ENCODE results near the gene MCC.

MCC gene

DNA sequence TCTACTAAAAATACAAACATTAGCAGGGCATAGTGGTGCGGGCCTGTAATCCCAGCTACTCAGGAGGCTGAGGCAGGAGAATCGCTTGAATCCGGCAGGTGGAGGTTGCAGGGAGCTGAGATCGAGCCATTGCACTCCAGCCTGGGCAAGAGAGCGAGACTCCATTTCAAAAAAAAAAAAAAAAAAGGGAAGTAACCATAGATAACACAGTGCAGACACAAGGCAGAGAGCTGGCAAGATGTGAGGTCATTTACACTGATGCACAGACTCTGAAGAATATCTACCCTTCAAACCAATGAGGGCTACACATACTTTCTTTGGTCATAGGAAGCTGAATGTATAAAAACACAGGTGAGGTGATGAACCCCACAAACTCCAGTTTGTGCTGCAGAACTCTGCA is 379.8 kb downstream of the MCC start:
- no peak for DNase-seq (ENCODE audit: low spot score)

DNA sequence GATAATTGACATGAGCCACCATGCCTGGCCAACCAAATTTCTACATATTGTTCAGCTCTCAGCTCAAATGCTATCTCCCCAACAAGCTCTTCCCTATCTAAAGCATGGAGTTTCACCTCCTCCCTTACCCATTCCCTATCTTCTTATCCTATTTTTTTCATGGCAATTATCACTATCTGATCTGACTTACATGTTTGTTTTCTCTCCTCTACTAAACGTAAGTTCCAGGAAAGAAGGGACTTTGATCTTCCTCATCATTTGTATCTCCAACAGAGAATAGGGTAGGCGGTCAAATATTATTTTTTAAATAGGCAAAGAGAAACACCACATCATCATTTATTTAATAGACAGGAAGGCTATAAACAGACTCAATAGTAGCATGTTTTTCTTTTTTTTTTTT is 381.4 kb downstream of the MCC start:
- DNase-seq (ENCODE audit: low spot score): no peak

DNA sequence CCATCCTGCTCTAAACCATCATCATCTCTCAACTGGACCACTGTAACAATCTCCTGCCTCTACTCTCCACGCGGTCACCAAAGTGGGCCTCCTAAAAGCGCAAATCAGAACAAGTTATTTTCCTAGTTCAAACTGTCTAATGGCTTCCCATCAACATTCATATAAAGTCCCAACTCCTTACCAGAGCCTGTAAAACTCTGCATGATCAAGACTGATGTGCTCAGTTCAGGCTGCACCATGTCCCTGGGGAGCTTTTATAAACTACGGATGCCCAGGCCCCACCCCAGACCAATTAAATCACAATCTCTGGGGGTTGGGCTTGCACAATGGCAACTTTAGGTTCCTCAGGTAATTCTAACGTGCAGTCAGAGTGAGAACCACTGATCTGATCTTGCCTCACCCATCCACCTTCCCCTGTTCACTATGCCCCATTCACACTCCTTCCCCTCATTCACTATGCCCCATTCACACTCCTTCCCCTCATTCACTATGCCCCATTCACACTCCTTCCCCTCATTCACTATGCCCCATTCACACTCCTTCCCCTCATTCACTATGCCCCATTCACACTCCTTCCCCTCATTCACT is 382.5 kb downstream of the MCC start:
- no peak for DNase-seq (ENCODE audit: low spot score)

DNA sequence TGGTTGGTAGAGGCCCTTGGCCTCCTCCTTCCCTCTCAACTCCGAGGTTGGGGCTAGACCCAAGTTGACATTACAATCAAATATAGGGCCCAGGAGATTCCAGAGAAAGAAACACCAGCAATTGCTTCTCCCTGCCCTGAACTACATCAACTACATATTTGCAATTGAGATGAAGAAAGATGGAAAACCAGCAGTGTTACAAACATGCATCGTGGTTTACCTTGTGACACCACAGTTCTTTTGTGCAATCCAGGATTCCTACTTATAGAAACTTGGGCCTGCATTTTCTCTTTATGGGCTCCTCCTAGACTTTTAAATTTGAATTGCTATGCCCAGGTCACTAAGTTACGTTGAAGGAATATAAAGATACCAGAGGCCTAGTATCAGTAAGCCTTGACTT is 384.9 kb downstream of the MCC start:
- DNase-seq (ENCODE audit: low spot score): no peak

DNA sequence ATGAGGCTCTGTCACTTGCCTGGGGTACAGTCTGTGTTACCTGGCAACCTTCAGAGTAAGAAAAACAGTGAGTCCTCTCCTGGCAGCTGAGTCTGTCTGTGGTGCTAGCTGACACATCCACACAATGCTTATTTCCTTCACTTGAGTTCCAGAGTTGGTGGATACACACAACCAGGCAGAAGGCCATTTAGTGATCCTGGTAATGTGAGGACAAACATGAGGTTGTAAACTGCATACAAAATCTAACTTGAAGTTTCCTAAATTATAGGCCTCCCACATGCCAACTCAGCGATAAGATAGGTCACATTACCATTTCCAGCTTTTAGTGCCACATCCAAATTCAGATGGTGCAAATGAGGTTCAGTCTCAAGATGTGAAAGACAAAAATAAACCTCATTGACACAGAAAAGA is 386.1 kb downstream of the MCC start:
- no peak for DNase-seq (ENCODE audit: low spot score)

DNA sequence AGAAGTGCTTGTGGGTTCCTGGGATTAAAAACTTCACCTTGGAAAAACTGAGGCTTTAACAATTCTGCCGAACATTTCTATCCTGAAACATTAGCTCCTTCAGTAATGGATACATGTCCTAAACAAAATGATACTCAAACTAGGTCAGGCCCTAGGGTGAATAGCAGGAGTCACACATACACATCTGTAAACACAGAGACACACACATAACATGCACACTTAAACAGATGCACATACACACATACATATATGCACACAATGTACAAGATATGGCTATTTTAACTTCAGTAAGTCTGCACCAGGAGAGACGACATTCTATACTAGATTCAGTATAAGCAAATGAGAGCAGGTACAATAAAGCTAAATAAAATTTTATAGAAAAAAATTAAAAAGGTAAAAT is 387.3 kb downstream of the MCC start:
- no peak for DNase-seq (ENCODE audit: low spot score)

DNA sequence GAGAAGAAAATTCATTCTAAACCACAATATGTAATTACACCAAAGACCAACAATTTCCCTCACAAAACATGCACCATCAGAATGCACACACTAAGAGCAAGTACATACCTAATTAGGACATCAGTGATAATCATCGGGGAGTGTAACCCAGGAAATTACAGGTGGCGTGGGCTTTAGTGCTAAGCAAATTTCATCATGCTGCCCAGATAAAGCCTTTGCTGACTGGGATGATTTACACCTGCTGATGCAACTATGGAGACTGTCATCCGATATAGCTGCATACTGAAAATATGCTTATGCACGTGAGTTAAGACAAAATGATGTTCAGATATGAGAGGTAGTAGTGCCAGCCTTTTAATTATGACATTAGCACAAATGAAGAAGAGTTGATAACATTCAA is 388.4 kb downstream of the MCC start:
- no peak for DNase-seq (ENCODE audit: low spot score)

DNA sequence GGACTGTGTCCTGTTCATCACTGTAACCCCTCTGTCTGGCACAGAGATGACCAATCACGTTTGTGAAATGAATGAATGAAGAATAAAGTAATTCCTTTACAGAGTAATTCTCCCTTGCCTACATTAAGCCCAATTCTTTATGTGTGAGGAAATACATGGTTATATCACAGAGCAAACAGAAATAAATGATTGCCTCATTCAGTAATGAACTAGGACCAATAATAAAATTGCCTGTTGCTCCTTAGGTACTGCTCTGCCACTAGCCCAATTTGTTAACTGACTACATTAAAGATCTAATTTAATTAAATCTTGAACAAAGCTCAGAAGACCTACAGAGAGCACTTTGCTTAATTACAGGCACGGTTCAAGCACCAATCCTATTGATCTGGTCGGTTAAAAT is 389.9 kb downstream of the MCC start:
- no peak for DNase-seq (ENCODE audit: low spot score)

DNA sequence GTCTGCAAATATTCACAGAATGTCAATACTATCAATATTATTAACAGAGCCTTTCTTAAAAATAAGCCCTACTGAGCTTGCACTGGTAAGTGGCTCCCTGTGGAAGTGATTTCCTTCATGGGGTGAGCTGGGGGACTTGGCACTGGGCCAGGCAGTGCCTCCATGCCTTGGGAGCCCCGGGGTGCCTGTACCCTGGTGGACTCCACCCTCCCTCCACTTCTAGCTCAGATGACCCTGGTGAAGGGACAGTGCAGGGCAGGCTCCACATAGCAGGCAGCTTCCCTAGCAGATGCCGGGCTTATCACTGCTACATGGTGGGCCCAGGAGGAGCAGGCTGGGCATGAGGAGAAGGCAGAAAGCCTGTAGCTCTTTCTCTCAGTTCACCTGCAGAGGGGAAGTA is 392.4 kb downstream of the MCC start:
- DNase-seq (ENCODE audit: low spot score): no peak

DNA sequence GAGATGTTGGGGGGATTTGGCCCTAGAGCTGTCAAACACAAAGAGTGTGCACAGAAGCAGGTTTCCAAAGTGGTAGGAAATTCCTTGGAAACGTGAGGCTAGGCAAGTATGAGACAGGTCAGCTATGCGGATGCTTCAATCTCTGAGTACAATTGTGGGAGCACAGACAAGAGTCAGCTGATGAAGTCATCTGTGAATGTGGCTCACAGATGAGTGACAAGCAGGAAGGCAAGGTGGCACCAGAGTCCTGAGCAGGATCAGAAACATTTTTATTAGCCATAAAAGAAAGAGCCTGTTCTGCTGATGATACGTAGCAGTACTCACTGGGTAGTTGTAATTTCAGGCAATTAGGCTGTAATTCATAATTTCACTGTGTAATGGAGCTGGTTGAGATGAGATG is 394.7 kb downstream of the MCC start:
- DNase-seq (ENCODE audit: low spot score): no peak

DNA sequence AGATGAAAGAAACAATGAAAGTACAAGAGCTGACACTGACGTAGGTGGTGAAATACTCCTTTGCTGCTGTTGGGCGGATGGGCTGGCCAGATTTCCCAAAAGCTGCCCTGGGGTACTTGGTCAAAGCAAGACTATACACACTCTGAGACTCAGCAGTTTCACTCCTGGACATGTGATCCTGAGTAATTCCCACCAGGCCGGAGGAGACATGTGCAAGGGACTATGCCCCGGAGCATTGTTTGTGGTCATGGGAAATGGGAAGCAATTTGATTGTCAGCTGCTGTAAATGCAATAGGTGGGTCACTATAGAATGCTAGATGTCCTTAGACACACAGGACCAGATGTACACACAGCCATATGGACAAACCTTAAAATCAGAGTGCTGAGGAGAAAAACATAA is 395.6 kb downstream of the MCC start:
- DNase-seq (ENCODE audit: low spot score): no peak

DNA sequence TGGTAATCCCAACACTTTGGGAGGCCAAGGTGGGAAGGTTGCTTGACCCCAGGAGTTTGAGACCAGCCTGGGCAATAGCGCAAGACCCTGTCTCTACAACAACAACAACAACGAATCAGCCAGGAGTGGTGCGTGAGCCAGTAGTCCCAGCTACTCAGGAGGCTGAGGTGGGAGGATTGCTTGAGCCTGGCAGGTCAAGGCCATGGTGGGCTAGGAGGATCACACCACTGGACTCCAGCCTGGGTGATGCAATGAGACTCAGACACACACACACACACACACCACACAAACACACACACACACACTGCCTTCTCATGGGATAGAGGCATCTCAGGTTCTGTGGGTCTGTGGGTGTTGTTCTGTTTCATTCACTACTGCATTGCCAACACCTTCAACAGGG is 396.6 kb downstream of the MCC start:
- DNase-seq (ENCODE audit: low spot score): no peak

DNA sequence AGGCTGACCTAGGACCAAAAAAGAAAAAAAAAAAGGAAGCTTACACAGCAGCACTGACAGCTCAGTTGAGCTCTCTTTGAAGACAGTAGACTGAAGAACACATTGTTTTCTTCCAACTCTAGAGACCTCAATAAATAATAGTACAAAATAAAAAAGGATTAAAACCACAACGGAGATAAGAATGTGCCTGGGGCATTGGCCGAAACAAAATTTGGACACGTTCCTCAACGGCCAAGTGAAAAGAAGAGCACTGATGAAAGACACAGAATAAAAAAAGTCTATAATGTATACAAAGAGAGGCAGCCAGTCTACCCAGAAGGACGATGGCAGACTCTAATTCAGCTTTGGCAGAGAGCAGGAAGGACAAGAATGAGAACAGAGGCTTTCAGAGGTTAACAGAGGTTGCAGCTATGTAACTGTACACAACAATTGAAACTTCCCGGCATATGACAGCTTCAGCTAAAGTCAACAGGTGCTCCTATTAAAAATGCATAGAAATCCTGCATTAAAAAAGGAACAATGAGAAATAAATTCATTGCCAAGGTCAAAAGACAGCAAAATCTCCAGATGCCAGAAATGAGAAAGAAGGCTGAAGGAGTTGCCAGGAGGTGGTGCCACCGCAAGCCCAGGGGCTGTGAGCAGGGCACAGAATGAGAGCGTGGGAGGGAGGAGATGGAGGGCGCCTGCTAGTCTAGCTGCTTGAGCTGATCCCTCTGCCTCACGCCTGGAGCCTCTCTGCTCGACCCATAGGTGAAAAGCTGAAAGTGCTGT is 397.7 kb downstream of the MCC start:
- DNase-seq (ENCODE audit: low spot score): no peak

DNA sequence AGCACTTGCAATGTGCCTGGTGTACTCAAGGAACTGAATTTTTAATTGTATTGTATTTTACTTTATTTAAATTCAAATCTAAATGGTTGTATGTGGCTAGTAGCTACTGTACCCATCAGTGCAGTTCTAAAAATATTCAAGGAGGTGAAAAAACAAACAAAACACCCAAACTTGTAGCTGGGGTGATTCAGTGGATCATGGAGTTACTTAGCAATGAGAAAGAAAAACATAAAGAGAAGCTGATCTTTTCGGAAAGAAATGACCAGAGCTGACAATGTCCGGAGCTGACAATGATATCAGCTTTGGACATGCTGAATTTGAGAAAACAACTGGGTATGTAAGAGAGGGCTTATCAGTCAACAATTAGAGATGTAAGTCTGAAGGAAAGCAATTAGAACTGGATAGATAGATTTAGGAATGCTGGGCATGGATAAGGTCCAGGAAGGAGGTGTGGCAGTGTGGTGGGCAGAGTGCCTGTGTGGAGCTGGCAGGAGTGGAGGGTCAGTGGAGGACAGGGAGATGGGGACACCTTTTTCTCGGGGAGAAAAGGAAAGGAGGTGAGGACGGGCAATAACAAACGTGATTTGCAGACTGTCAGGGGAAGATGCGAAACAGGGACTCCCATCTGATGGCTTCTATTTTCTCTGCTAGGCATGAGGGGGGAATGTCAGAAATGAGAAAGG is 398.5 kb downstream of the MCC start:
- no peak for DNase-seq (ENCODE audit: low spot score)

DNA sequence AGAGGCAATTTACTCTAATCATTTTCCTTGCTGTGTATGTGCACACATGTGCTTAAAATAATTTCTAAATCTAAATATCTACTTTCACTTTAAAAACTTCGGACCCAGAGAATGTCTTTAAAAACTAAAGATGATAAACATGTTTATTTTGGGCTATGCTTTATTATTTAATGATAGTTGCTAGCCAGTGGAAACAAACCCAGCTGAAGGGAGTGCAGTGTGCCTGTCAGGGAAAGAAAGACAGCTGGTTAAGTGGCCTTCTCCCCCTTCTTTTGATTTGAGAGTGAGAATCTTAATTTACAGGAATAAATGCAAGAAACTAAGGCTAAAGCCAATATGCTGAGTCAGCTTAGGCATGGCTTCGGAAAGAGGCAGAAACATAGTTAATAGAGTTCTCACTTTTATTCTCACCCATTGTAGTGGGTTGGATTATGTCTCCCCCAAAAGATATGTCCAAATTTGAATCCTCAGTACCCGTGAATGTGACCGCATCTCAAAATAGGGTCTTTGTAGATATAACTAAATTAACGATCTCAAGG is 400.2 kb downstream of the MCC start:
- no peak for DNase-seq (ENCODE audit: low spot score)

DNA sequence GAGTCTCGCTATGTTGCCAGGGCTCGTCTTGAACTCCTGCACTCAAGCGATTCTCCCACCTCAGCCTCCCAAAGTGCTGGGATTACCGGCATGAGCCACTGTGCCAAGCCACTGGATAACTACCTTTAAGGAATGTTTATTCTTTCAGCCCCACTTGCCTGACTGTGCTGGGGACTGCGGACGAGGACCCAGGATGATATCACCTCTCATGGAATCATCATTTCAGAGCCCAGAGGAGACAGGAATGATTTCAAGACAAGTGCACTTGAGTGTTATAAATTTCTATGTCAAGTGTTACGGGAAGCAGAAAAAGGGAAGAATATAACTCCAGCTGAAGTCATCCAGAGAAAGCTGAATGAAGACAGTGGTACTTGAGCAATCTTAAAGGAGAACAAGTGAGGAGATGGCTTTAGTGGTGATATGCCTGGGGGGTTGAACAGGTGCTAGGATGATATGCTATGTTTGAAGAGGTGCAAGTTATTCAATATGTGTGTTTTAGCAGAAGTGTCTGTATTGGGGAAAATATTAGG is 402.3 kb downstream of the MCC start:
- no peak for DNase-seq (ENCODE audit: low spot score)

DNA sequence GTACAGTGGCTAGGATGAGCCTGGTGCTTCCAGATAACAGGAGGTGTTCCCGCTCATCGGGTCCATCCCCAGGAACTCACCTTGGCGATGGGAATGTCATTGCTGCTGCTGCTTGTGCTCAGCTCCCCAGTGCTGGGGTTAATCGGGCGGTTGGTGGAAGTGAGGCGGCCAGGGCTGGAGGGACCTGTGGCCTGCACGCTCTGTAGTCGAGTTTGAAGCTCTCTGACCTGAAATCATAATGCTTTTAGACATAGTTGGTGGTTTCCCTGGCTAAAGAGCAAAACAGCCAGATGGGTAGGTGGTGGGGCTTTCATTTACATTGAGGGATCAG is 403.2 kb downstream of the MCC start:
- no peak for DNase-seq (ENCODE audit: low spot score)

DNA sequence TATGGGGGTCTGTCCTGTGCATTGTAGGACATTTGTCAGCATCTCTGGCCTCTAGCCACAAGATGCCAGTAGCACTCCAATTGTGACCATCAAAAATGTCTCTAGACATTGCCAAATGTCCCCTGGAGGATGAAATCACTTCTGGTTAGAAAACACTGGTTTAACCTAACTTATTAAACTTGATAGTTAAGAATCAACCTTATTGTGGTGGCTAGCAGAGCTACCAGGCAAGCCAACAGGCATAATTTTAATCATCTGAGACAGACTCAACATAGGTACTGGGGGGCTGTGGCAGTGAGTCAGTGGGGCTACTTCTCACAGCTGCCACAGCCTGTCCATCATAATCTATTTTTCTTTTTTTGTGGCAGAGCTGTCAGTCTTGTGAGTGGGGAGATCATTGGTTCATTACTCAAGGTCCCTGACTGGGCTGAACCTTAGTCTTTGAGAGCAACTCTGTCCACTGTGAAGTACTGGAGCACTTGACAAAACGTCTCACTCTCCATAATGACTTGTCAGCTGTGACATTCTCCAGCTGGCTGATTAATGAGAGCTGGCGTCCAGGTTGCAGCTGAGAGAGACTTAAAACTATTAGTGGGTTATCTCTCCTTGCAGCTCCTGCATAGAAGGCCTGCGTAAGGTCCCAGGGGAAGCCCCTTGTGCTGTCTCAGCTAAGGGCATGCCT is 403.7 kb downstream of the MCC start:
- DNase-seq (ENCODE audit: low spot score): no peak

DNA sequence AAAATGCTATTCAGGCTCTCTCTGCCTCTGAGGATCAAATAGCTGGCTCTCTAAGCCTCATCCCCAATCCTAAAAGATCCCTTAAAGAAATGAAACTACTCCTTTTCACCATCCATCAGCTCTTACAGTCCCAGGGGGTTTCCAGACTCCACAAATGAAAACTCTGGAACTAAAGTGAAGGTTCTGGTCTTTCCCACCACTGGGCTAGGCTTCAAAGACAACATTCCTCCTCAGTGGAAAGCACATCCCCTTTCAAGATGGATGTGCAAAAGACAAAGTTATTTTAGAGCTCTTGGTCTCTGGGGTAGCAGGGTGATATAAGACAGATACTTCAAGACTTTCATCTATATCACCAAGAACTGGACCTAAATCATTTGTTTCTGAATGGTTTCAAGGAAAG is 404.8 kb downstream of the MCC start:
- DNase-seq (ENCODE audit: low spot score): no peak

DNA sequence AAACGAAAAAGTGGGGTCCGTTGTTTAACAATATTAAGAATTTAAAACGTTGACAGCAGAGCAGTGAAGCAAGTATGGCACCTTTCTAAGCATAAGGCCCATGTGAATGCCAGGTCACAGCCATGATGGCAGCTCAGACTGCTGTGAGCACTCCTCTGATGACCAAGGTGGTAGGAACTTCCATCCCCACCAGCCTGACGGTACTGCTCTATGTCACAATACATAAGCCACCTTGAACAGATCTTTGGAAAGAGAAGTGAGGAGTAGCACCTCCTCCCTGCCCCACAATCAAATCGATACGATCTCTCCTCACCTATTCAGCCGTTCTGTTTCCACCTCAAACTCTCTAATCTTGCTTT is 405.7 kb downstream of the MCC start:
- DNase-seq (ENCODE audit: low spot score): no peak

DNA sequence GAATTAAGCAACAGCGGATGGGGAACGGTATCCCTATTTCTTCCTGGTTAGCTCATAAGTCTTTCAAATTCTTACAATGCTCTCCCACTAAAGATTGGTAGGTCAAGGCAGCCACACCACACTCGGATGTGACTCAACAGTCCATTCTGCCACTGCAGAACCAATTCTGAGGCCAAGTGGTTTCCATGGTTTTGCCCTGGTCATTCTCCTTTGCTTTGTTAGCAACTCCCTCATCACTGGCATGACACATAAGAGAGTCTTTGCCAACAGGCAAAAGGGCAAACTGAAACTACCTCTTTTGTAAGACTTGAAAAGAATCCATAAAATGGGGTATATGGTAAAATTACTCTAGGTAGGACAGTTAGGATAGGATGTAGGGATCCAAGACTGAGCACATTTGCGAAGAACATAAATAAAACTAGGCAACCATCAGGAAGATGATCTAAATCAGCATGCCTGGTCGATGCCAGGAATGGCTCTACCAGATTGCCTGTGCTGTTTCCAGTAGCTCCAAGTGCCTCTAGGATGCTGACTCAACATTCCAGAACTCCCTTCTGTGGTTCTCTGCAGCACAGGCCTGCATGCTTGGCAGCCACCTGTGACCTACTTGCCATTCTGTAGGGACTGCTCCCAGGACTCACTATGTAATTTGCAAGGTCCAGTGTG is 406.2 kb downstream of the MCC start:
- DNase-seq (ENCODE audit: low spot score): no peak

Data from NAMALWA (cell line).